GM19455 (cell line): Measurements from ENCODE around the gene CAMKMT.

Experiments
- ATAC-seq: cut with Tn5 transposase; IDR thresholded peaks from one replicate; pipeline ENCODE4 v1.9.1; 2021; ENCODE audit not compliant: unreplicated experiment

CAMKMT gene

DNA sequence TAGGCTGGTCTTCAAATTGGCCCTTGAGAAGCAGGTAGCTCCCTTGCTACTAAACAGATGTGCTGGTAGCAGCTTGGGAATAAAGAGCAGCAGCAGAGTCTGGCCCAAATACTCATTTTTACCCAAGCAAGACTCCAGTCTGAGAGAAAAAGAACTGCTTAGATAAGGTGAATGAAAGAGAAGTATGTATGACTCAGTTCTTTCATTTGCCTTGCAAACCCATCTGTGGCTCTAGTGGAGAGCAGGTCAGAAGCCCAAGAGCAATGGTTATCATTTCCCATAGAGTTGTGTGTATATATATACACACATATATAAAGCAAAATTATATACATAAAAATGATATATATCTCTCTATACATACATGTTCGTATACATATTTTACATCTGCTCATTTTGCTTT, 80.3 kb downstream of the CAMKMT start:
- no peak for ATAC-seq

DNA sequence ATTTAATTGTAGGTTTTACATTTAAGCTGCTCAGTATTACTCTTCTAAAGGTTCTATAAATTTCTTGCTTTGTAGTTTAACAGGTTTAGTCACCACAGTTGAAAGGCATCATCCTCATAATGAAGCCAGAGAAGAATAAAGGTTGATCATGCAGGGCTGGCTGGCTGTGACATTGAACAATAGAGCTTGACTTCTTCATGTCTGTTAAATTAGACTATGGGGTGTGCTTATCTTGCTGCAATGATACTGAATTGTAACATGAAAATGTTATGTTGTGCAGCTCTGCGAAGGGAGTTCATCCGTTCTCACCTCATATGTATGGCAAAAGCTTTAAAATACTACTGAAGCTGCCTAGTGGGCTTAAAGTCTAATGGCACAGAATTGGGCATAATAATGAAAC, 81.8 kb downstream of the CAMKMT start:
- ATAC-seq = no peak

DNA sequence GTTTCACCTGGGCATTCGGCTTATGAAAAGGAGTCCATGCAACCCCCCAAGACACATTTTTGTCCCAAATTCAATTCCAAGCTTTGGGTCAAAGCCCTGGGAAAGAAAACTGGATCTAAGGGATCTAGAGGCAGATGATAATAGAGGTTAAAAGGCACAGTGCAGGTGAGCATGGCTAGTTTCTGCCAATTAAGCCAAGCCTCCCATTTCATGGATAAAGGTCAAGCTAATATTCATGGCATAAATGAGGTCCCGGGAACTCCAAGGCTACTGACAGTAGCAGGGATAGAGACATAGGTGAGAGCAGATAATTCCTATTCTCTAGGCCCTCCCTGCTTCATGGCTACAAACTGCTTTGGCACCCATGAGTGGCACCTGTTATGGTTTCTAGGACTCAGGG, 83.1 kb downstream of the CAMKMT start:
- no peak for ATAC-seq

DNA sequence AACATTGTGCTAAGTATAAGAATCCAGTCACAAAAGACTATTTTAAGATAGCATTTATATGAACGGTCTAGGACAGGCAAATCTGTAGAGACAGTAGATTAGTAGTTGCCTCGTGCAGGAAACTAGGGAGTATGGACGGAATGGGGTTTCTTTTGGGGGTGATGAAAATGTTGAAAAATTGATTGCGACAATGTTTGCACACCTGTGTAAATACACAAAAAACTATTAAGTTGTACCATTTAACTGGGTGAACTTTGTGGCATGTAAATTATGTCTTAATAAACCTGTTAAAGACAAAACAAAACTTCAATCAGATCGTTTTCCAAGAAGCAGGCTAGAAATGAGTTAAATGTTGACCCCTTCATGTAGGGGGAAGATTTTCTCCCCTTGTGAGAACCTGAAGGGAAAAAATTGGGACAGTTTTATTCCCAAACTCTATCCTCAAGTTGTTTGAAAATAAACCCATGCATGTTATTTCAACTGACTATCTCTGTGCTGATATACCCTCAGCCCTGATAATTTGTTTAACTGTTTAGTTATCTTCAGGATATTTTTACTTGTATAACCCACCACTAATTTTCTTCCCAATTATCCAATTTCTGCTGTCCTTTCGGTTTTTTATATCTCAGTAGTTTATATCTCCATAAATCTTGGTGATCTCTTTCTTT, 87.2 kb downstream of the CAMKMT start:
- no peak for ATAC-seq

DNA sequence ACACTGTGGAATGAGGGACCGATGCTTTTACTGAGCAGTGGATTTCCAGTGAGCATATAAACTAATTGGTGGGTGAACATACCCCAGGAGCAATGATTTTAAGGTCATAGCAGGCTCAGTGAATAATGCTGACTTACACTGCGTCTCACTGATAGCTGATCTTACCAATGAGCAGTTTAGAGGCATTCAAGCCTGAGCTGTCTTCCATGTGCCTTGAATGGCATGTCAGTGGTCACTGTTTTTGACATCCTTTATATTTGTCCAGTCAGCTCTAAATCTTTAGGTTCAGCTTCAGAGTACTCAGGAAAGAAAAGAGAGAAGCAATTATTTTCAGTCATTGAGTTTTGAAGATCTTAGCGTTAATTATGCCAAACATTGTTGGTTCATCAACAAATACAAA, 88.3 kb downstream of the CAMKMT start:
- ATAC-seq = no peak

DNA sequence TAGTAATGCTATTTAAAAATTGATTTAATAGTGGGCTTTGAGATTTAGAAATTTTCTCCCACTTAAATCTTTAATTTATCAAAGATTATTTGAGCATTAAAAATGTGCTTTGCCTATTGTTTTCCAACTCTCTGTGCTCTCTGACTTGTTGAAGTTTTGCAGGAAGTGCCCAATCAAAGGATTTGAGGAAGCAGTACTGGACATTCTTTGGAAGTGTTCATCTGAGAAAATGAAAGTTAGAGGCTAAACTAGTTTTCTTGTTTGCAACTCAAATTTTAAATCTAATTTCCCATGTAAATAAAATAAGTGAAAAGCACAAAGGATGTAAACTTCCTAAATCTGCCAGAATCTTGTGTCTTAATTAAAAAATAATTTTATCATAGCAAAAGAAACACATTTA, 89.1 kb downstream of the CAMKMT start:
- ATAC-seq = no peak

DNA sequence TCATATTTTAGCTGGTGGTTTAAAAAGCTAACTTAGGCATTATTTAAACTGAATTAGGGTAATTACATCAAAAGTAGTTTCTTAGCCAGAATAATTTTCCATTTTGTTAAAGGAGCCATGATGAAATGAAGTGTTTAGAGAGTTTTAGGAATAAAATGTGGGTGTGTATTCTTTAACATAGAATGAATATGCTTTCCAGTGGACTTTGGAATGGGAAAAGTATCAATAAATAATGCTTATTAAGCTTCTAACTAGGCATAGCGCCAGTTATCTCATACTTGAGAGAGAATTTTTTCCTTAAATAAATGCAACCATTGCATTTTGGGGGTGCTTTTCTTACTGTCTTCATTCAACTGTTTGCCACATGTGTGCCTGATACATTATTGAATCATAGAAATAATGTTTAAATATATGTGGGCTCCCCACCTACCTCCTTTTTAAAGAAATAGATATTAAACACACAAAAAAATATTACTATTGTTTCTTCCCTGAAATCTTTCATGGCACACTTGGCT, 90.4 kb downstream of the CAMKMT start:
- no peak for ATAC-seq

DNA sequence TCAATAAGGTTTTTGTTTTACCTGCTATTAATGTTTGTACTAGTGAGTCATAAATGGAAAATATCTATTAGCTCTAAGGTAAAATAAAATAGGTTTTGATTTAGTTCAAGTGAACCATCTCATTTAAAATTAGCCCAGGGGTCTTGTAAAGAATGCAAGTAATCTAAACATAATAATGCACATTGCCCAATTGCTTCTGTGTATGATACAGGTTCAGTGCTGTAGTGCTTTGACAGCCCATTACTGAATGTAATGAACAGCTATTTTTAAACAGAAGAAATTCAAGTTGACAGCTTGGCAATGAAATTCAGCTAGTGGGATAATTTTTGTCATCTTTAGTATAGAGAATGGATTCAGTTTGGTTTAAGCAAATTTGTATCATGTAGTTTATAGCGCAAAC, 91.5 kb downstream of the CAMKMT start:
- ATAC-seq = no peak

DNA sequence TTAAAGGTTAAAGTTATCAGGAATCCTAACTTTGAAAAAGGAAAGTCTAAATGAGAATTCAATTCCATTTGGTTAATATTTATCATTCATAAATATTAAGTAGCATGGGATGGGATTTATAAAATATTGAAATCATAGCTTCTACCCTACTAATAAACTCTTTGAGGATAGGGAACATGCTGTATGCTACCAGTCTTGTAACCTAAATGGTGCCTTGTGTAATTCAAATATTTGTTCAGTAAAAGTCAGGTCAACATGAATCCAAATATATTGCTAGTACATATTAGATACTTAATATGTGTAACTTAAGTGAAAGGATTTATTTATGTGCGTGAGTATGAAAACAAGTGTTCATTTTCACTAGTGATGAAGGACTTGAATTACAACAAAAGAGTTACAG, 94.1 kb downstream of the CAMKMT start:
- no peak for ATAC-seq

DNA sequence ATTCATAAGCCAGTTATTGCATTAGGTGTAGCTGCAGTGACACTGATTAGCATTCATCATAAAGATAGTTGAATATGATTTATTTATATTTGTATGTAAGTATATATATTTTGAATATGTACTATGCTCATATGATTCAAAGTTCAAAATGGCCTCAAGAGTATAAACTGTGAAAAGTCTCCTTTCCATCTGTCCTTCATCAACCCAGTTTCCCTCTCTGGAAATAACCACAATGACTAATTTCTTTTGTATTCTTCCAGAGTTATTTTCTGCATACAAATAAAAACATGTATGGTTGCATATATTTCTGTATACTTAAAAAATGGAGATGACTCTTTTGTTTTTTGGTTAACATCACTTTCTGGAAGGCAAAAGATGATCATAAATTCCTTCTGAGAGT, 95.2 kb downstream of the CAMKMT start:
- no peak for ATAC-seq

DNA sequence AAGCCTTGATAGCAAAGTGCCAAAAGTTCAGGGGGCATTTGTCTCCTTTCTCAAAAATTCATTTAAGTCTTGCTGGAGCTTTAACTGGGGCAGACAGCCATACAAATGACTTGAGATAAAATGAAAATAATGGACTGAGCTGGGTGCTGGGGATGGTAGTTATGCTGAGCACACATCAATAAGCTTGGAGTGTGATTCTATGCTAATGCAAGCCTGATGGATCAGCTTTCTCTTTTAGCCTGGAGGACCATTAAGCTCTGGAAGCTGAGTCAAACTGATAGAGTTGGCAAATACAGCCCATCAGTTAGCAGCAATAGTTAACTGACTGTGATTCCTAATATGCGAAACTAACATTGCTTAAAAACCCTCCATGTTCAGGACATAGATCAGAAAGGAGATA, 98.0 kb downstream of the CAMKMT start:
- no peak for ATAC-seq

DNA sequence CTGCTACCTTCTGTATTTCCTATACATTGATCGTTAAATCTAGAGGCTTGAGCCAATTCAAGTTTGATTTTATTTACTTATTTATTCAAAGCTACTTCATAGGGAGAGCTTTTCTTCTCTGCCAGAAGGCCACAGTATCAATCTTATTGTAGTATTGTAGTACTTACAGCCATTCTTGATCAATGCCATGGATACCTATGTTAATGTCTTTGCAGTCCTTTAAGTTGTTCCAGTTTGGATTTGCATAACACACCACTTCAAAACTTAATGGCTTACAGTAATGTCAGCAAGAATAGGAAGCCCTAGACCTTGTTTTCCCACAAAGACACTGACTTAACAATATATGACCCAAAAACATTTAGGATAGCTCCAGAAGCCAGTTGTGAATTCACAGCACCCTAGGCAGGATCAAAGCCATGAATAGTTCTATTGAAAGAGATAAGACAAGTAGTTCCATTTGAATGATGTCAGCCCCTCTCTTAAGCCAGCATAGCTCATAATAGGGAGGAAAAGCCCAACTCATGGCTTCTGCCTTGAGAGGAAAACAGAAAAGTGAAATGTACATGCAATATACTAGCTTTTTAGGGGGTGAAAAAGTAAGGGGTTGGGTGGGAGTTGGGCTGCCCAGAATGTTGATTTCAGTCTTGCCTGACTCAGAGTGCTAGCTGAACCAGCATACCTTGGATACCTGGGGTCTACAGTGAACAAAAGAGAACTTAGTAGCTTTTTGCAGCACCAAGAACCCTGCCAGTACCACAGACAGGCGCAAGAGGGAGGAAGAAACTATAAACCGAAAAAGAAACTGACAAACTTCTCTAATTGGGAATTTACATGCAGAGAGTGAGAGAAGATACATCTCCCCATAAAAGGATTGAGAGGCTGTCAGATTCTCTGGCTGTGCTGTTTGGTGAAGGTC, 101.4 kb downstream of the CAMKMT start:
- no peak for ATAC-seq

DNA sequence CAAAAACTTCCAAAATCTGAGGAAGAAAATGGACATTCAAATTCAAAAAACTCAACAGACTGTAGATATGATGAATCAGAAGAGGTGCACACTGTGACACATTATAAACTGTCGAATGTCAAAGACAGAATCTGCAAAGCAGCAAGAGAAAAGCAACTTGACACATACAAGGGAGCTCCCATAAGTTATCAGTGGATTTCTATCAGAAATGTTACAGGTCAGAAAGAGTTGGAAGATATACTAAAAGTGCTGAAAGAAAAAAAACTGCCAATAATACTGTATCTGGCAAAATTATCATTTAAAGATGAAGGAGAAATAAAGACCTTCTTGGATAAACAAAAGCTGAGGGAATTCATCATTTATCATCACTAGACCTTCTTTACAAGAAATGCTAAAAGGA, 102.7 kb downstream of the CAMKMT start:
- ATAC-seq = no peak

DNA sequence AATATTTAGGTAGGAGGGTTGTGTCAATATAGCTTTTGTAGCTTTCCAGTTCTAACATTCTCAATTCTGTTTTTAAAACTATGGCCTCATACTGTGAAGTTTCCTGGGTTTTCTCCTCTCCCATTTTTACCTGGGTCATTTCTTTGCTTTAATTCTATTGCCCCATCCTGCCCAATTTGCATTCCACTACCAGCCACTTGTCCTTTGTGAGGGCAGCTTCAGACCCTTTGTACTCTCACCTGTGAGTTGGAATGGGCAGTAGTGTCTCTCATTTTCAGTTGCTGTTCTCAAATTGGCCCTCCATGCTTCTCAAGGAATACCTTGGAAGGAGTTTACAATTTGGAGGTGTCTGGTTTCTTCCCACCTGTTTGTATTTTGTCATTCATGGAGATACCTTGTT, 108.4 kb downstream of the CAMKMT start:
- ATAC-seq = no peak

DNA sequence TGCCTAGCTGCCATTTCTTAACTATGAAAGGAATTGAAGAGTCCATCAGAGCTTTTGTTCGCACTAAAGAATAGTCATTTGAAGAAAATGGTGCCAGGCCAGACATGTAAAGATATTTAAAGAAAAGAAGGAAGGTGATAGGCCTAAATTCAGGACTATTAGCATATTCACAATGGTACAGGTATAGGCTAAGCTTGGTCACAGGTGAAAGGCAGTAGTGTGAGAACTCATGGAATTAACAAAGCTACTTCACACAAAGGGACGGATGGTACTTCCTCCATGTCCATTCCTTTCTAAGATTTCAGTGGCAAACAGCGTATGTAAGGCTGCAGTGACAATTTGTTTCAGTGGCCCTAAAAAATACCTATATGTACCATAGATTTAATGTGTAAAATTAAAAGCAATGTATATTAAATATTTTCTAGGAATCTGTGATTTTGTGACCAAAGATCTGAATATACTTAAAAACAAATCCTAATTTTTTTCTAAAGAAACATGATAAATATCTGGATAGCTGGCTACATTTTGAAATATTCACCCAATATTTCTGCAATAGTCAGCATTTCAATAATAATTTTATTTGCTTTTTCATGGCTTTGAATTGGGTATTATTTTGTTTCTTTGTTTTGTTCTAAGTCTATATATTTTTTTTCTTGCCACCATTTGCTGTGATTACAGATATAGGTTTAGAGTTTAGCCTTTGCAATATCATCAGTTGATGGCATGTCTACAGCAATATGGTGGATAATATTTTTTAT, 116.1 kb downstream of the CAMKMT start:
- ATAC-seq = no peak

DNA sequence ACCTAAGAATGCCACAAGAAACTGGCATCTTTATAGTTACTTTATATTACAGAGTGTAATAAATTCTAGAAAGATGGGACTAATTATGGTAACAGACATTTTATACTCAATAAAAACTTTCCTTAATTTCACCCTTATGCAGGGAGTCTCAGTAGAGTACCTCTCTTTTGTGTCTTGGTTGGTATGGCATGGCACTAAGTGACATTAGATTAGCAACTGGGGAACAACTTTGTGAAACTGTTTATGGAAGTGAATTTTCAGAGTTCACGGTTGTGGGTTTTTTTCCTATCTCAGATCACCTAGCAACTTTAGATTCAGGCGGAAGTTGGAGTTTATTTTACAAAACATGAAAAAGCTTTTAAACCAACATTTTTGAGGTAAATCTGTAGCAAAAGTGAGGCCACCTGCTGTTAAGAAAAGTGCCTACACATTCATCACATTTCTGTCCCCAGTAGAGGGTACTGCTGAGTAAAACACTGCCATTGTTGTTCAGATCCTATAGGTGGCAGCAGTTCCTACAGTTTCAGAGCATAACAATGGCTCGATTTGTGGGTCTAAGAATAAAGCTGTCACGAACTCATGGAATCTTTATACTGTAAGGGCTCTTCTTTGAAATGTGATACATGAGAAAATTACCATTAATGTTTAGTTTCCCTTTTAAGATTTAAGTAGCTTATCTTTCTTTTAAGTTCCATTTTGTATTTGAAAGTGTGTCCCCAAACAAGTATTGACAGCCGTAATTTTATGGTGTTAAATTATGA, 117.6 kb downstream of the CAMKMT start:
- no peak for ATAC-seq

DNA sequence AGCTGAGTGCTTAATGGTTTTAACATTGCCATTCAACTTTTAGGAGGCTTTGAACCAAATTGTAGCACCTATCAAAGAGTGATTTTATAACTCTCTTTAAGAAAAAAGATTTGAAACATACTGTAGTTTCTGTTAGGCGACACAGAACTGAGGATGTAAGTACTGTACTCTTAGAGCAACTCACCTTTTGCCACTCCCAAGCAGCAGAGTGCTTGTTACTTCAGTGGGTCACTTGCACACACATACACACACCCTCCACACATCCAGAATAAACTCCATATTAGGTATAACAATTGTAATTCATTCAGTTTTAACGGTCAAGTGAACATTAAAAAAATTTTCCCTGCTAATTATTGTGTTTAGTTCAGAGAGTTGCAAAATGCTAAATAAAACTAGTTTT, 118.3 kb downstream of the CAMKMT start:
- no peak for ATAC-seq

DNA sequence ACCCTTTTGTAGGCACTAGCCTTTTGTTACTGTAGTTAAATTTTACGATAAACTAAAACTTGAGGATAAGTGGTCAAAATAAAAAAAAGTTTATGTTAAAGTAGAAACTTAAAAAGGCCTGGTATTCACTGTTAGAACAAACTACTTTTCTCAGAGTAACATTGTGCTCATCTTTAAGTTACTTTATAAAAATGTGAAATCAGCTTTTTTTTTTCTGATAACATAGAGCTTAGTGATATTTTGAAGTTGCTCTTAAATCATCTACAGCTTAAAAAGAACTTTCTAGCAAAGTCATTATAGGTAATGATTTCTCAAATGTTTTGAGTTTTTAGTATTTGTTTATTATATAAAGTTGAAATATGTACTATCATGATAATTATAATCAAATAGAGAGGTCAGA, 125.3 kb downstream of the CAMKMT start:
- ATAC-seq = no peak

DNA sequence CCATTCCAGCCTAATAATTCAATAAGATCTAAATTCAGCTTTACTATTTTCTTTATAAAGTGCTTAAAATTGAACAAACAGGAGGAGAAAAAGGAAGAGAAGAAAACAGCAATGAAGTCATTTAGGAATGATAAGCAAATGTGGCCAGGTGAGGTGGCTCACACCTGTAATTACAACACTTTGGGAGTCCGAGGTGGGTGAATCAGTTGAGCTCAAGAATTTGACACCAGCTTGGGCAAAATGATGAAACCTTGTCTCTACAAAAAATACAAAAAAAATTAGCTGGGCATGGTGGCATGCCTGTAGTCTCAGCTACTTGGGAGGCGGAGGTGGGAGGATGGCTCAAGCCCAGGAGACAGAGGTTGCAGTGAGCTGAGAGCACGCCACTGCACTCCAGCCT, 129.0 kb downstream of the CAMKMT start:
- no peak for ATAC-seq

DNA sequence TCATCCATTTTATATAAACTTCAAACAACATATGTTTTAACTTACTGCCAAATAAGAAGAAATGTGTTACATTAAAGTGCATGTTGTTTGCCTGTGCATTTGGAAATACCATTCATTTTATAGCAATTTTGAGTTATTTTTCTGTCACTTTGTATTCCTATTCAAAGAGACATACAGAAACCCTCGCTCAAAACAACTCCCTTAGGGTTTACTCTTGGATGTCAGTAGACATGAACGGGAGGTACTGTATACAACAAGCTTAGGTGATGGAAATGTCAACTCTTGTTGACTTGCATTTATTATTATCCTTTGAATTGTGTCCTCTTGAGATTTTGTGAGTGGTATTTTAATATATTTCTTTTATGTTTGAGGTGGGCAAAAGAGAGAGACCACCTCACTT, 132.3 kb downstream of the CAMKMT start:
- no peak for ATAC-seq

DNA sequence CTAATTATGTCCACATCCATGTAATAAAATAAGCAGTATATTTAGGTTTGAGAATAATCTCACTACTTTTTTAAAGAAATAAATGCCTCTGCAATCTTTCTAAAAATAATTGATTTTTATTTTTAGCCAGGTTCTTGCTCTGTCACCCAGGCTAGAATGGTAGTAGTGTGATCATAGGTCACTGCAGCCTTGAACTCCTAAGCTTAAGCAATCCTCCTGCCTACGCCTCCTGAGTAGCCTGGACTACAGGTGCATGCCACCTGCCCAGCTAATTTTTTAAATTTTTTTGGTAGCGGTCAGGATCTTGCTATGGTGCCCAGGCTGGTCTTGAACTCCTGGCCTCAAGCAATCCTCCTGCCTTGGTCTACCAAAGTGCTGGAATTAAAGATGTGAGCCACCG, 133.3 kb downstream of the CAMKMT start:
- no peak for ATAC-seq
